H1 (cell line): Measurements from ENCODE around the gene CRAT. TPM values are rescaled to one million over a fixed set of nuclear protein-coding genes. Genes with fewer than 3 reads are reported as not detected.
A peak's percentile ranks its signal among the peaks of the same experiment; 100 is the strongest.

Experiments used
- SP1 ChIP-seq: IDR thresholded peaks from 2 replicates; pipeline ENCODE4 v1.6.1; 2011; ENCODE audit warnings: low read depth, low read length
- polyA plus RNA-seq, 7 experiments: library from polyadenylated mRNA; depleted of rRNA in 3 of 7; stranded (reverse) in 5 of 7; unstranded in 2 of 7; fragments of >200 nt in 5 of 7; fragments of 200-250 nt in 2 of 7; gene quantifications; 1 replicate in 5 of 7; 2 replicates in 1 of 7; 4 replicates in 1 of 7; pipeline versions ENCODE4 v1.2.1 to v1.2.3, GENCODE V29; 2011 to 2013; ENCODE audit warnings: missing spikeins in 2 of 7, mixed read lengths in 2 of 7
- total RNA-seq: library from RNA; stranded (reverse); fragmentation: NEBNext Ultra II Directional; extraction: Animal tissue kit (Norgen Biotek cat#: 25700); gene quantifications from 2 replicates; pipeline ENCODE4 v1.2.1, GENCODE V29; 2021
- TF ChIP-seq, protein P1 (sequence below): IDR thresholded peaks from 2 replicates; pipeline ENCODE4 v1.6.1; 2012; ENCODE audit warnings: inconsistent platforms

The CRAT gene
- total and polyA plus RNA-seq, 2 of the 8 experiments (the other 6 are each of a cell fraction or from before 2014, with no cell fraction given) = 8.2 to 17.3 TPM

DNA sequence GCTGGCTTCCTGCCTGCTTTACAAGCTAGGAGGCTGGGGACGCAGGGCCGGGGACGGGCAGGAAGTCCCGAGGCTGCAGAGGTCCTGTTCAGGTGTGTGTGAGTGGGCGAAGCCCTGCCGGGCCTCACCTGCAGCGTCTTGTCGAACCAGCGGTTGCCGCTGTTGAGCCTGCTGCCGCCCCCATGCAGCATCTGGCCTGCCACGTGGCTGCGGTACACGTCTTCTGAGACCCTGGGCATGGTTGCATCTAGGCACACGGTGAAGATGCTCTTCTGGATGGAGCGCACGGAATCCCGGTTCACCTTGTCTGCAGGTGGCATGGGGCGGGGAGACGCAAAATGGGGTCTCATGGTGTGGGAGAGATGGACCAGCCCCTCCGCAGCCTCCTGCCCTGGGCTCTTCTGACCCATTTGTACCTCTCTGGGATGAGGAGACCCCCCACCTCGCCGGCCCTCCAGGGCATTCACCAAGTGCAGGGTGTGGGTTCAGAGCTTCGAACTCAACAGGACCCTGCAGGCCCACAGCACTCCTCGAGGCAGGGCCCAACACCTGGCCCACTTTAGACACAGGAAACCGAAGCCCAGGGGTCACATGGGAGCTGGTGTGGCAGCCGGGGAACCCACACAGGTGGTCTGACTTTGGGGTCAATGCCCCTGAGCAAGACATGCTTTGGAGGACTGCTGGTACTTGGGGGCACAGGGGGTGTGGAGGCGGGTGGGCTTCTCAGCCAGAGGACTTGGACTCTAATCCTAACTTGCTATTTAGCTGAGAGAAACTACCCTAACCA lies 10.0 kb downstream of the CRAT start (continued):
- TF ChIP-seq, protein P1, sequence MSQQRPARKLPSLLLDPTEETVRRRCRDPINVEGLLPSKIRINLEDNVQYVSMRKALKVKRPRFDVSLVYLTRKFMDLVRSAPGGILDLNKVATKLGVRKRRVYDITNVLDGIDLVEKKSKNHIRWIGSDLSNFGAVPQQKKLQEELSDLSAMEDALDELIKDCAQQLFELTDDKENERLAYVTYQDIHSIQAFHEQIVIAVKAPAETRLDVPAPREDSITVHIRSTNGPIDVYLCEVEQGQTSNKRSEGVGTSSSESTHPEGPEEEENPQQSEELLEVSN = peak; percentile 85
- TF ChIP-seq SP1 = no peak
